Adrenal gland (tissue), 12 donors: Measurements from ENCODE around the gene PDIA5. TPM values are rescaled to one million over a fixed set of nuclear protein-coding genes. Genes with fewer than 3 reads are reported as not detected.

Experiments
- DNase-seq, 7 donors: peaks; one replicate each; pipeline ENCODE4 v3.0.0-alpha.2; 2019 to 2020
- H3K27ac ChIP-seq, 5 donors: fragments of 200-600 bp; sonication (generic) in 4 of 5; 1 replicate in 3 of 5; 2 replicates in 2 of 5; pipeline versions ENCODE4 v1.5.1 to v1.8.0; 2016 to 2020; ENCODE audit warnings: mild to moderate bottlenecking in 1 of 5
- H3K27me3 ChIP-seq: fragments of 200-600 bp; 2 replicates; pipeline ENCODE4 v1.8.0; 2021
- H3K36me3 ChIP-seq, 2 donors: fragments of 200-600 bp; replicated peaks in 1 of 2; 1 replicate in 1 of 2; 2 replicates in 1 of 2; pipeline versions ENCODE4 v1.5.1 to v1.8.0; 2018 to 2022
- H3K4me1 ChIP-seq, 2 donors: fragments of 200-600 bp; replicated peaks in 1 of 2; 1 replicate in 1 of 2; 2 replicates in 1 of 2; pipeline versions ENCODE4 v1.5.1 to v1.8.0; 2018 to 2021
- H3K4me3 ChIP-seq, 4 donors: fragments of 200-600 bp; sonication (generic) in 3 of 4; one replicate each; pipeline ENCODE4 v1.5.1; 2016 to 2018
- H3K9me3 ChIP-seq, 3 donors: fragments of 200-600 bp; sonication (generic) in 1 of 3; replicated peaks in 1 of 3; 1 replicate in 2 of 3; 2 replicates in 1 of 3; pipeline versions ENCODE4 v1.5.1 to v1.8.0; 2016 to 2021
- CTCF ChIP-seq, 6 experiments: fragments of 450-650 bp in 4 of 6; fragments of 200-600 bp in 2 of 6; sonication (generic) in 1 of 6; IDR thresholded peaks; 1 replicate in 5 of 6; 2 replicates in 1 of 6; pipeline versions ENCODE4 v1.5.1 to v1.8.0; 2016 to 2021; ENCODE audit warnings: antibody characterized with exemption in 6 of 6, mild to moderate bottlenecking in 2 of 6, moderate library complexity in 1 of 6
- POLR2A ChIP-seq, 2 donors: fragments of 450-650 bp; IDR thresholded peaks; one replicate each; pipeline ENCODE4 v1.6.1; 2017; ENCODE audit warnings: antibody characterized with exemption in 2 of 2, mild to moderate bottlenecking in 2 of 2, moderate library complexity in 1 of 2
- WGBS, 4 donors: extraction: QIAGEN DNeasy Blood & Tissue Kit in 2 of 4; methylation state at CpG; one replicate each; pipeline versions ENCODE4 v1.1.5 to v1.1.7; 2013 to 2017; 5-methylcytosine and 5-hydroxymethylcytosine counted together
- intact Hi-C, 2 donors: fragments of 100-400 bp; cut with DNase I; formaldehyde crosslinking; loops; one replicate each; pipeline versions ENCODE4 v1.14.1 to v1.15.0; 2022 to 2023
- polyA plus RNA-seq, 3 donors: library from polyadenylated mRNA; stranded (reverse); fragments of 200-250 nt in 2 of 3; fragments of 350-450 nt in 1 of 3; fragmentation: Illumina TruSeq in 1 of 3; extraction: RNeasy Lipid Tissue Mini Kit (QIAGEN cat#74804) in 1 of 3; gene quantifications; one replicate each; pipeline ENCODE4 v1.2.3, GENCODE V29; 2013 to 2014
- total RNA-seq, 9 donors: library from RNA; depleted of rRNA in 4 of 9; stranded (reverse); fragments of >200 nt in 4 of 9; fragments of 120-200 nt in 1 of 9; fragmentation: NEBNext Ultra II Directional in 1 of 9; extraction: Animal tissue kit (Norgen Biotek cat#: 25700) in 1 of 9; gene quantifications; one replicate each; pipeline versions ENCODE4 v1.1.0 to v1.2.4, GENCODE V29; 2013 to 2023
- donor health status: healthy with polysubstance abuse.
- donor health status: Bipolar disorder and iron deficiency.
- donor health status: DM: yes; HTN: yes; CAD: no.
- donor health status: DM: no; HTN: no; CAD: no.
- donor health status: DM: no; HTN: no; CAD: no.
- donor health status: DM: yes; HTN: yes; CAD: no.

PDIA5 gene
- total and polyA plus RNA-seq, 12 donors = 18.9 to 88.9 (median 50.9) TPM

DNA sequence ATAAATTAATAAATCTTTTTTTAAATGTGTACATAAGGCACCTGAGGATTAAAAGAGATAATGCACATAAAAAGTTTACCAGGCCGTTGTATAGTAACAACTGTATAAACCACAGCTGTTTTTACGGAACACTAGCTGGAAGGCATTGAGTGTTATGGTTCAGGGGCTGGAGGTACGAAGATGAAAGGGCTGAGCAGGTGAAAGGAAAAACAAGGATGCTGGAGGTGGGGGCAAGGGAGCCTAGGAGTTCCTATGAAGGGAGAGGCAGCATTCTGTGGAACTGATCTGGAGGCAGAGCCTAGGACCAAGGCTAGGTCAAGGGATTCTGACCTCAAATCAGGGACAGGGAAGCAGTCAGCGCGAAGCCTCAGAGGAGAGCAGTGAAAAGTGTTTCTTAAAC is 47.2 kb upstream of the PDIA5 start:
- H3K27me3 ChIP-seq = no peaks in the 10 kb centered on the region

GRCh38 chr3:123020709-123021108 is 46.1 kb upstream of the PDIA5 start:
- WGBS, 4 donors = 79 to 98% (median 94%) methylated on average over 3 of the region's 3 CpGs
- H3K9me3 ChIP-seq = no peaks in the 10 kb centered on the region
- no peak for TF ChIP-seq CTCF (IDR thresholded peaks at IDR 0.05)
- no peak for TF ChIP-seq POLR2A (IDR thresholded peaks at IDR 0.05)
- H3K27me3 ChIP-seq = no peaks in the 10 kb centered on the region
- no peak overlapping the region for H3K4me3 ChIP-seq
- H3K4me1 ChIP-seq = no peaks in the 10 kb centered on the region
- H3K27ac ChIP-seq = no peak overlapping the region
- intact Hi-C loops = loop anchor here (10.0 kb wide), 2 partner anchors 244 to 266 kb away; no protein-coding TSS in a partner anchor
- no peak for DNase-seq
- no peaks in the 10 kb centered on the region for H3K36me3 ChIP-seq

More for the DNA sequence above, 47.2 kb upstream of the PDIA5 start:
- Histone ChIP-seq H3K4me1 (no peaks in the 10 kb centered on the region), H3K27ac (no peak overlapping the region), H3K36me3 (no peaks in the 10 kb centered on the region), H3K4me3 (no peak overlapping the region), H3K9me3 (no peaks in the 10 kb centered on the region)
- no peak for DNase-seq
- WGBS, 4 donors = 93 to 97% (median 96%) methylated on average over 5 of the region's 5 CpGs
- intact Hi-C loops = no loop called here
- TF ChIP-seq CTCF (IDR thresholded peaks at IDR 0.05) = no peak
- TF ChIP-seq POLR2A (IDR thresholded peaks at IDR 0.05) = no peak

DNA sequence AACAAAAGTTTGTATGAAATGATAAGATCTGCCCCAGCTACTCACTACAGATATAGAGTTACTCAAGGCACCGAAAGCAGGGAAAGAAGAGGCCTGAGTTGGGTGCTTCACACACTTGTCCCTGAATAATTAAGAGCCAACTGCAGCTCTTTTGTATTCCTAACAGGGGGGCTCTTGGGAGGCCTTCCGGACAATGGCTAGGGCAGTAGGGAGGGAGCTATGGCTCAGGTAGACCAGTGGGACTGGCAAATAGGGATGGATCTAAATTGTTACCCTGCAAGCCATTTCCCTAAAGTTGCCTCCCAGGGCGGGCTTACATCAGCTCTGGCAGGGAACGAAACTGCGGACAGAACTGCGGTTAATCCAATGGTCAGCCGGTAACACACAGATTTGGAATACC is 45.4 kb upstream of the PDIA5 start:
- H3K27me3 ChIP-seq = no peaks in the 10 kb centered on the region
- no peak overlapping the region for H3K4me3 ChIP-seq
- no peak overlapping the region for H3K27ac ChIP-seq
- no peaks in the 10 kb centered on the region for H3K36me3 ChIP-seq
- DNase-seq = no peak
- H3K4me1 ChIP-seq = peaks cover 2 to 5% of the 10 kb centered on the region in 2 donors
- no peak for TF ChIP-seq POLR2A (IDR thresholded peaks at IDR 0.05)
- TF ChIP-seq CTCF (IDR thresholded peaks at IDR 0.05) = no peak
- WGBS, 4 donors = 91 to 94% (median 94%) methylated on average over 6 to 7 of the region's 7 CpGs
- H3K9me3 ChIP-seq = no peaks in the 10 kb centered on the region
- intact Hi-C loops = loop anchor here (10.0 kb wide), 2 partner anchors 243 to 267 kb away; no protein-coding TSS in a partner anchor

GRCh38 chr3:123021996-123022510 is 44.8 kb upstream of the PDIA5 start:
- intact Hi-C loops = loop anchor here (10.0 kb wide), 2 partner anchors 243 to 267 kb away; no protein-coding TSS in a partner anchor
- Histone ChIP-seq H3K27me3 (no peaks in the 10 kb centered on the region), H3K9me3 (no peaks in the 10 kb centered on the region), H3K4me1 (peaks cover 8 to 11% of the 10 kb centered on the region in 2 donors), H3K27ac (no peak overlapping the region), H3K36me3 (no peaks in the 10 kb centered on the region), H3K4me3 (no peak overlapping the region)
- no peak for DNase-seq
- 76 to 84% (median 82%) methylated on average over 7 of the region's 7 CpGs for WGBS, 4 donors
- TF ChIP-seq CTCF (IDR thresholded peaks at IDR 0.05) = no peak
- TF ChIP-seq POLR2A (IDR thresholded peaks at IDR 0.05) = no peak
